HEK293 (cell line): ENCODE measurements around the gene NOG.

Source experiments
- CTCF ChIP-seq: fragments of 450-650 bp; formaldehyde crosslinking; IDR thresholded peaks from 2 replicates; pipeline ENCODE4 v1.5.1; 2016; ENCODE audit warnings: missing biosample characterization, missing genetic modification characterization
- REPIN1 ChIP-seq: fragments of 450-650 bp; formaldehyde crosslinking; IDR thresholded peaks from 2 replicates; pipeline ENCODE4 v1.5.1; 2017; ENCODE audit warnings: missing biosample characterization, missing genetic modification characterization, low read depth
- ZBTB44 ChIP-seq: fragments of 450-650 bp; IDR thresholded peaks from 2 replicates; pipeline ENCODE4 v1.5.1; 2018; ENCODE audit warnings: missing biosample characterization, mild to moderate bottlenecking, missing genetic modification characterization
- ZFP3 ChIP-seq: fragments of 450-650 bp; formaldehyde crosslinking; IDR thresholded peaks from 2 replicates; pipeline ENCODE4 v1.5.1; 2016; ENCODE audit warnings: low read depth, missing biosample characterization, missing genetic modification characterization
- ZNF704 ChIP-seq: fragments of 450-650 bp; formaldehyde crosslinking; IDR thresholded peaks from 2 replicates; pipeline ENCODE4 v1.5.1; 2016; ENCODE audit warnings: missing biosample characterization, missing genetic modification characterization
- ZSCAN5A ChIP-seq: fragments of 450-650 bp; formaldehyde crosslinking; IDR thresholded peaks from 2 replicates; pipeline ENCODE4 v1.5.1; 2016; ENCODE audit warnings: missing biosample characterization, missing genetic modification characterization

GRCh38 chr17:56599566-56599965 lies 6.1 kb downstream of the NOG start:
- TF ChIP-seq CTCF: no peak
- no peak for TF ChIP-seq ZFP3
- no peak for TF ChIP-seq ZBTB44 (tag by site-specific recombination)
- TF ChIP-seq REPIN1 (tag by site-specific recombination): no peak
- TF ChIP-seq ZNF704: no peak
- no peak for TF ChIP-seq ZSCAN5A (tag by site-specific recombination)
